HG03103 (cell line): ENCODE measurements around the gene EAF1.
"Not testable (repeated sequence)": the region's sequence is repeated elsewhere in the genome, so short reads cannot be mapped to it uniquely, and the experiment has no call there.

Experiments
- ATAC-seq: cut with Tn5 transposase; IDR thresholded peaks from one replicate; pipeline ENCODE4 v1.9.1; 2021; ENCODE audit warnings: low read depth; ENCODE audit not compliant: unreplicated experiment

The EAF1 gene

GRCh38 chr3:15477951-15478639, 50.7 kb downstream of the EAF1 start:
- ATAC-seq = no peak

- ATAC-seq = no peak
Measured at GRCh38 chr3:15478640-15478979, 51.2 kb downstream of the EAF1 start.

GRCh38 chr3:15479400-15480224, 52.2 kb downstream of the EAF1 start:
- no peak for ATAC-seq

GRCh38 chr3:15484551-15484950, 57.2 kb downstream of the EAF1 start:
- ATAC-seq = not testable (repeated sequence)

- no peak for ATAC-seq
Measured at GRCh38 chr3:15486020-15486419, 58.6 kb downstream of the EAF1 start.

GRCh38 chr3:15486979-15487378, 59.6 kb downstream of the EAF1 start:
- no peak for ATAC-seq

GRCh38 chr3:15488002-15488401, 60.6 kb downstream of the EAF1 start:
- no peak for ATAC-seq

- ATAC-seq = no peak
Measured at GRCh38 chr3:15490158-15490557, 62.8 kb downstream of the EAF1 start.

GRCh38 chr3:15491143-15491542, 63.7 kb downstream of the EAF1 start:
- no peak for ATAC-seq
